Fibroblast of pulmonary artery (primary cell): ENCODE measurements around the gene APP.

Source experiments
- DNase-seq: peaks from one replicate; pipeline ENCODE4 v3.0.0-alpha.2; 2010; ENCODE audit warnings: low read depth
- H3K4me3 ChIP-seq: replicated peaks from 2 replicates; pipeline ENCODE4 v1.5.1; 2011; ENCODE audit warnings: low read depth, mild to moderate bottlenecking, control low read depth, low read length, moderate library complexity
- TF ChIP-seq, protein P1 (sequence below): IDR thresholded peaks from 2 replicates; pipeline ENCODE4 v1.5.1; 2011; ENCODE audit warnings: mild to moderate bottlenecking, control low read depth, low read length, inconsistent platforms; ENCODE audit errors: missing control alignments

APP gene

DNA sequence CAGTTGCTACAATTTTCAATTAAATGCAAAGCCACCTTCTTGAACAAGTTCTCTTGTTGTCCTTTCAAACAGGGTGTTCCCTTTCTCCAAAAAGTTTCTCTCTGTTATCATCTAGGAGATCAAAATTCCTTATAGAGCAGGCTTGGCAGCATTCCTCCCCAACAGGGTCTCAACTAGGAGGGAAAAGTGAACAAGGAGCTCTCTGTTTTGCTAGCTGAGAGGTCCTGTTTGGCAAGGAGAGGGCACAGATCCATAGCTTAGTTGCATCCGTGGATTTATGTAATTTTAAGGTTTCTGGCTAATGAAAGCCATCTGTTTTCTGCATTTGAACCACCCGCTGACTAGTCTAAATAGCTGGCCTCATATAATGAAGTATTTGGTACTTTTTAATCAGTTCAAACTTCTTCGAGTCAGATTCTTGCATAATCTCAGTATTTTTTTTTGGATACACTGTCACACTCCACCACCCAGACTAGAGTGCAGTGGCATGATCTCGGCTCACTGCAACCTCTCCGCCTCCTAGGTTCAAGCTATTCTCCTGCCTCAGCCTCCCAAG, 54.0 kb downstream of the APP start:
- peak; percentile 48 for DNase-seq
- no peak overlapping the region for H3K4me3 ChIP-seq
- TF ChIP-seq, protein P1, sequence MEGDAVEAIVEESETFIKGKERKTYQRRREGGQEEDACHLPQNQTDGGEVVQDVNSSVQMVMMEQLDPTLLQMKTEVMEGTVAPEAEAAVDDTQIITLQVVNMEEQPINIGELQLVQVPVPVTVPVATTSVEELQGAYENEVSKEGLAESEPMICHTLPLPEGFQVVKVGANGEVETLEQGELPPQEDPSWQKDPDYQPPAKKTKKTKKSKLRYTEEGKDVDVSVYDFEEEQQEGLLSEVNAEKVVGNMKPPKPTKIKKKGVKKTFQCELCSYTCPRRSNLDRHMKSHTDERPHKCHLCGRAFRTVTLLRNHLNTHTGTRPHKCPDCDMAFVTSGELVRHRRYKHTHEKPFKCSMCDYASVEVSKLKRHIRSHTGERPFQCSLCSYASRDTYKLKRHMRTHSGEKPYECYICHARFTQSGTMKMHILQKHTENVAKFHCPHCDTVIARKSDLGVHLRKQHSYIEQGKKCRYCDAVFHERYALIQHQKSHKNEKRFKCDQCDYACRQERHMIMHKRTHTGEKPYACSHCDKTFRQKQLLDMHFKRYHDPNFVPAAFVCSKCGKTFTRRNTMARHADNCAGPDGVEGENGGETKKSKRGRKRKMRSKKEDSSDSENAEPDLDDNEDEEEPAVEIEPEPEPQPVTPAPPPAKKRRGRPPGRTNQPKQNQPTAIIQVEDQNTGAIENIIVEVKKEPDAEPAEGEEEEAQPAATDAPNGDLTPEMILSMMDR, result no peak

DNA sequence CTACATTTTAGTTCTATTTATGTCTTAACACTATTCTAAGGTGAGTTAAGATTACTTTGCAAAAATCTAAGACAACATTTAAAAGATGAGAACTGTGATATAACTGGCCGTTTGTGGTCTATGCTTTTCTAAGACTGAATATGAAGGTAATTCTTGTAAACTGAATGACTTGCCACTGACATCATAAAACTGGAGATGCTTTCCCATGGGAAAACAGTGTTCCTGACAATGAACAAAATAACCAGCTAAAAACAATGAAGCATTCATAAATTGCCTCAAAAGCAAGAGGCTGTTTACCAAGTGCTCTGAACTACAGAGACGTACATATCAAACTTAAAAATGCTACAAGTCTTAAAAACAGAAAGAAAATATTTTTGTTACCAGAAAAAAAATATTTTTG, 54.7 kb downstream of the APP start:
- peak; percentile 90 for DNase-seq
- TF ChIP-seq, protein P1, result no peak
- no peak overlapping the region for H3K4me3 ChIP-seq

DNA sequence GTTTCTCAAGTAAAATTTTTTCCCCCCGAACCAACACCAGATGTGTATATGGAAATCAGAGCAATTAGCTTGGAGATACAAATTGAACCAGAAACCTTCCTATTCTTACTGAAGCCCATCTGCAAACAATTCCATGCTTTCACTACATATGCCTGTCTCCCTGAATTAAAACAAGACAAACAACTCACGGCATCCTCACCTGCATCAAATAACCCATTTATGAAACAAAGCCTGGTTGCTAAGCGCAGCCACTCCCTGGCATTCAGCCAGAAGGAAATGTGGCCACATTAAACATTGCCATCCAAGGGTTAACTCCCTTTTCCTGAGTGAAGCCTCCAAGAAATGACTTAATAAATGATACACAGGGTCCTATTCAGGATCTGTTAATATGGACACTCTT, 55.3 kb downstream of the APP start:
- peak; percentile 70 for DNase-seq
- H3K4me3 ChIP-seq, result no peak overlapping the region
- TF ChIP-seq, protein P1, result no peak

DNA sequence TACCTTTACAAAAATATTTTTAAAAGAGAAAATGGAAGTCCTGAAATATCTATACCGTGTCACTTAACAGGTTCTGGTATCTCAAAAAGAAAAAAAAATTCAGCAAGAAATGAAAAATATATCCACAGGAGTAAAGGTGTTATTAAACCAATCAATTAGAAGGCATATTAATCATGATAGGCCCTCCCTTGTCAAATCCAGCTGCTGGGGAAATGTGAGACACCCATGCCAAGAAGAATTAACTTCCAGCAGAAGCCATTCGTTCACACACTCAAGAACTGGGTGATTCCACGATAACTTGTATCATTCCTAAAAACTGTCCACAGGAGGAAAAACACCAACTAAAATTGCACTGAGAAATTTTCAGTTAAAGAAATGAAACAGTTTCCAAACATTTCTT, 57.6 kb downstream of the APP start:
- no peak for DNase-seq
- no peak overlapping the region for H3K4me3 ChIP-seq
- TF ChIP-seq, protein P1, result no peak

DNA sequence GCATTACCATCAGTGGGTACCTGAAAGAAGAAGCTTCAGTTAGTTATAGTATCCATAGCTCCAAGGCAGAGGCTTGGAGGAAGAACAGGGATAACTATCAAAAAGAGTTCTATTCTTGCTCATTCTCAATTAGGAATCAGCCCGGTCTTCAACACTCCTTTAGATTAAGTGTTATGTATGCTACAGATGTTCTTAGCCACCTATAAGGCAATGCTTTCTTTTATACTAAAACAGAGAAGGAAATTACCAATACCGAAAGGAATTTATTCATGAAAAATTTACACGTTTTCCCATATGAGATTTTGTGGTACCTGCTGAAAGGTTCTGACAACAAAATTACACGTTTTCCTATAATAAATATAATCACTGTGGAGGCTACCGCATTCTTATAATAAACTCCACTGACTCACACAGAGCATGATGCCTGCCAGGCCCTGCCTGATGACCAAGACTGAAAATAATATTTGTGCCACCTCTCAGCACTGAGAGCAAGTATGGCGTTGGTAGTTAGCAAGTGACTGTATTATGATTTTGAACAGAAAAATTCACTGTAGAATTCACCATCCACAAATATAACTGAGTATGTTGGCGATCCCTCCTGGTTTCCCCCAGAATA, 58.3 kb downstream of the APP start:
- DNase-seq, result no peak

DNA sequence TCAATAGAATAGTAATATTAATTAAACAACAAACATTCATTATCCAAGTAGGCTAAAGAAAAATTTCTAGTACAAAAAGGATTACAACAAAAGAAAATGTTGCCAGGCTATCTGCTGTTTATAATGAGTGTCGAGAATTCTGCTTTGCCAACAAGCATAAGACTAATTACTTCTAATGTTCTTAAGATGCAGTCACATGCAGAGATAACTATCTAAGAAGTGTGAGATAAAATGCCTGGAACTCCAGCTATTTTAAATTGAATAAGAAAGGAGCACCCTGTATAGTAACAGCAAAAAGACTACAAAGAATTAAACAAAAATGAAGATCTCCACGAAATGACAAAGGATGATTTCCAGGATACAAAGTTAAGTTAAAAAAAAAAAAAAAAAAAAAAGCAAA, 59.9 kb downstream of the APP start:
- H3K4me3 ChIP-seq, result no peak overlapping the region
- TF ChIP-seq, protein P1, result no peak
- DNase-seq, result no peak

More for the DNA sequence above, 58.3 kb downstream of the APP start:
- TF ChIP-seq, protein P1, result no peak
- no peak overlapping the region for H3K4me3 ChIP-seq

DNA sequence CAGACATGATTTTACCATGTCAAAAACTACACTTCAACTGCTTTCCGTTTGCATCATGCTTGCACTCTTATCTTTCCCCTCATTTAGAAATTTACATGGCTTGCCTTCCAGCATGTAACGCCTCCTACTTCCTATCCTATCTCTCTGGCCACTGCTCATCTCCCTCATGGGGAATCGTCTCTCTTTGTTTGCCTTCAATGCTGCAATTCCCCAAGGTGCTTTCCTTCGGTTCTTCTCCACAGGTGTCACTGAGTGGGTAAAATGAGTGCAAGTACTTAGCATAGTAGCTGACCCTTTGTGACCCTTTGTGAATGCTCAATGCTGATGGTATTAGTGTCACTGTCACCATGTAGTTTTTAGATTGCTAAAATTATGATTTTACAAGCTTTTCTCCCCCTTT, 63.1 kb downstream of the APP start:
- H3K4me3 ChIP-seq, result no peak overlapping the region
- DNase-seq, result no peak
- TF ChIP-seq, protein P1, result no peak
